HEK293T (cell line): ENCODE results near the gene JMJD8.

ENCODE experiments used
- CTCF ChIA-PET: fragments of 350-600 bp; formaldehyde crosslinking; extraction: SDS; loops from one replicate; lab custom pipeline; 2021; ENCODE audit warnings: antibody characterized with exemption, inconsistent platforms; lab: Yijun Ruan, JAX
- POLR2A ChIA-PET: fragments of 350-600 bp; formaldehyde crosslinking; extraction: SDS; loops from one replicate; lab custom pipeline; 2020; ENCODE audit warnings: antibody characterized with exemption, inconsistent platforms; lab: Yijun Ruan, JAX
- DNase-seq: peaks from one replicate; pipeline ENCODE4 v3.0.0; 2012; ENCODE audit warnings: mixed read lengths; ENCODE audit errors: extremely low spot score
- ARNT ChIP-seq: fragments of 450-650 bp; IDR thresholded peaks from 2 replicates; pipeline ENCODE4 v1.6.1; 2017; ENCODE audit warnings: mild to moderate bottlenecking
- BHLHE40 ChIP-seq: fragments of 450-650 bp; IDR thresholded peaks from 2 replicates; pipeline ENCODE4 v1.6.1; 2016; ENCODE audit warnings: mild to moderate bottlenecking, moderate library complexity, borderline replicate concordance
- CTBP1 ChIP-seq: fragments of 450-650 bp; IDR thresholded peaks from 2 replicates; pipeline ENCODE4 v1.6.1; 2016; ENCODE audit warnings: borderline replicate concordance
- ELF4 ChIP-seq: fragments of 450-650 bp; IDR thresholded peaks from 2 replicates; pipeline ENCODE4 v1.6.1; 2017; ENCODE audit warnings: antibody characterized with exemption
- FOXA1 ChIP-seq: fragments of 450-650 bp; IDR thresholded peaks from 2 replicates; pipeline ENCODE4 v1.6.1; 2016; ENCODE audit warnings: mild to moderate bottlenecking
- FOXK2 ChIP-seq: fragments of 450-650 bp; IDR thresholded peaks from 2 replicates; pipeline ENCODE4 v1.6.1; 2016; ENCODE audit warnings: mild to moderate bottlenecking
- FOXM1 ChIP-seq: fragments of 450-650 bp; IDR thresholded peaks from 2 replicates; pipeline ENCODE4 v1.6.1; 2017; ENCODE audit warnings: mild to moderate bottlenecking, borderline replicate concordance
- HDGF ChIP-seq: fragments of 450-650 bp; IDR thresholded peaks from 2 replicates; pipeline ENCODE4 v1.6.1; 2017; ENCODE audit warnings: antibody characterized with exemption, borderline replicate concordance
- L3MBTL2 ChIP-seq: fragments of 450-650 bp; conservative IDR thresholded peaks from 2 replicates; pipeline ENCODE4 v1.6.1; 2016; ENCODE audit warnings: mild to moderate bottlenecking
- LEF1 ChIP-seq: fragments of 450-650 bp; IDR thresholded peaks from 2 replicates; pipeline ENCODE4 v1.6.1; 2017; ENCODE audit warnings: mild to moderate bottlenecking, borderline replicate concordance
- NFRKB ChIP-seq: fragments of 450-650 bp; IDR thresholded peaks from 2 replicates; pipeline ENCODE4 v1.6.1; 2016; ENCODE audit warnings: mild to moderate bottlenecking, moderate library complexity
- SP1 ChIP-seq: fragments of 450-650 bp; IDR thresholded peaks from 2 replicates; pipeline ENCODE4 v1.6.1; 2017
- SUZ12 ChIP-seq: fragments of 450-650 bp; IDR thresholded peaks from 2 replicates; pipeline ENCODE4 v1.6.1; 2016; ENCODE audit warnings: mild to moderate bottlenecking
- TARDBP ChIP-seq: fragments of 450-650 bp; IDR thresholded peaks from 2 replicates; pipeline ENCODE4 v1.6.1; 2016
- ZNF384 ChIP-seq: fragments of 450-650 bp; IDR thresholded peaks from 2 replicates; pipeline ENCODE4 v1.6.1; 2016
- TF ChIP-seq, protein P1 (sequence below): fragments of 450-650 bp; IDR thresholded peaks from 2 replicates; pipeline ENCODE4 v1.6.1; 2016

JMJD8 gene

DNA sequence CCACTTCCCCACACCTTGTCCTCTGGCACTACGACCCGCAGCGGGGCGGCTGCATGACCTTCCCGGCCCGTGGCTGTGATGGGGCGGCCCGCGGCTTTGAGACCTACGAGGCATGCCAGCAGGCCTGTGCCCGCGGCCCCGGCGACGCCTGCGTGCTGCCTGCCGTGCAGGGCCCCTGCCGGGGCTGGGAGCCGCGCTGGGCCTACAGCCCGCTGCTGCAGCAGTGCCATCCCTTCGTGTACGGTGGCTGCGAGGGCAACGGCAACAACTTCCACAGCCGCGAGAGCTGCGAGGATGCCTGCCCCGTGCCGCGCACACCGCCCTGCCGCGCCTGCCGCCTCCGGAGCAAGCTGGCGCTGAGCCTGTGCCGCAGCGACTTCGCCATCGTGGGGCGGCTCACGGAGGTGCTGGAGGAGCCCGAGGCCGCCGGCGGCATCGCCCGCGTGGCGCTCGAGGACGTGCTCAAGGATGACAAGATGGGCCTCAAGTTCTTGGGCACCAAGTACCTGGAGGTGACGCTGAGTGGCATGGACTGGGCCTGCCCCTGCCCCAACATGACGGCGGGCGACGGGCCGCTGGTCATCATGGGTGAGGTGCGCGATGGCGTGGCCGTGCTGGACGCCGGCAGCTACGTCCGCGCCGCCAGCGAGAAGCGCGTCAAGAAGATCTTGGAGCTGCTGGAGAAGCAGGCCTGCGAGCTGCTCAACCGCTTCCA lies 50.6 kb downstream of the JMJD8 start:
- ChIA-PET CTCF (no interaction called here), POLR2A (no interaction called here)
- no peak for DNase-seq
- TF ChIP-seq ARNT (no peak), ELF4 (no peak), SP1 (no peak), SUZ12 (no peak), L3MBTL2 (no peak), FOXK2 (no peak), HDGF (no peak), NFRKB (no peak), BHLHE40 (no peak), FOXA1 (no peak), ZNF384 (no peak), TARDBP (no peak), CTBP1 (no peak), LEF1 (no peak), FOXM1 (no peak)
- TF ChIP-seq, protein P1, sequence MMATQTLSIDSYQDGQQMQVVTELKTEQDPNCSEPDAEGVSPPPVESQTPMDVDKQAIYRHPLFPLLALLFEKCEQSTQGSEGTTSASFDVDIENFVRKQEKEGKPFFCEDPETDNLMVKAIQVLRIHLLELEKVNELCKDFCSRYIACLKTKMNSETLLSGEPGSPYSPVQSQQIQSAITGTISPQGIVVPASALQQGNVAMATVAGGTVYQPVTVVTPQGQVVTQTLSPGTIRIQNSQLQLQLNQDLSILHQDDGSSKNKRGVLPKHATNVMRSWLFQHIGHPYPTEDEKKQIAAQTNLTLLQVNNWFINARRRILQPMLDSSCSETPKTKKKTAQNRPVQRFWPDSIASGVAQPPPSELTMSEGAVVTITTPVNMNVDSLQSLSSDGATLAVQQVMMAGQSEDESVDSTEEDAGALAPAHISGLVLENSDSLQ: no peak

DNA sequence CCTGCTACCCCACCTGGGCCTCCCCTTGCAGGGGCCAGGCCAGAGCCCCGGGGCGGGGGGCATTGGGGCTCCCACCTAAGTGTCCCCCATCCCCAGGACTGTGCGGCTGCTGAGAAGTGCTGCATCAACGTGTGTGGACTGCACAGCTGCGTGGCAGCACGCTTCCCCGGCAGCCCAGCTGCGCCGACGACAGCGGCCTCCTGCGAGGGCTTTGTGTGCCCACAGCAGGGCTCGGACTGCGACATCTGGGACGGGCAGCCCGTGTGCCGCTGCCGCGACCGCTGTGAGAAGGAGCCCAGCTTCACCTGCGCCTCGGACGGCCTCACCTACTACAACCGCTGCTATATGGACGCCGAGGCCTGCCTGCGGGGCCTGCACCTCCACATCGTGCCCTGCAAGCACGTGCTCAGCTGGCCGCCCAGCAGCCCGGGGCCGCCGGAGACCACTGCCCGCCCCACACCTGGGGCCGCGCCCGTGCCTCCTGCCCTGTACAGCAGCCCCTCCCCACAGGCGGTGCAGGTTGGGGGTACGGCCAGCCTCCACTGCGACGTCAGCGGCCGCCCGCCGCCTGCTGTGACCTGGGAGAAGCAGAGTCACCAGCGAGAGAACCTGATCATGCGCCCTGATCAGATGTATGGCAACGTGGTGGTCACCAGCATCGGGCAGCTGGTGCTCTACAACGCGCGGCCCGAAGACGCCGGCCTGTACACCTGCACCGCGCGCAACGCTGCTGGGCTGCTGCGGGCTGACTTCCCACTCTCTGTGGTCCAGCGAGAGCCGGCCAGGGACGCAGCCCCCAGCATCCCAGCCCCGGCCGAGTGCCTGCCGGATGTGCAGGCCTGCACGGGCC lies 51.4 kb downstream of the JMJD8 start:
- CTCF ChIA-PET: no interaction called here
- DNase-seq: no peak
- POLR2A ChIA-PET: no interaction called here
- TF ChIP-seq NFRKB (no peak), ZNF384 (no peak), SUZ12 (no peak), CTBP1 (no peak), FOXA1 (no peak), FOXK2 (no peak), HDGF (no peak), ELF4 (no peak), SP1 (no peak), LEF1 (no peak), FOXM1 (no peak), BHLHE40 (no peak)
- TF ChIP-seq, protein P1: no peak

DNA sequence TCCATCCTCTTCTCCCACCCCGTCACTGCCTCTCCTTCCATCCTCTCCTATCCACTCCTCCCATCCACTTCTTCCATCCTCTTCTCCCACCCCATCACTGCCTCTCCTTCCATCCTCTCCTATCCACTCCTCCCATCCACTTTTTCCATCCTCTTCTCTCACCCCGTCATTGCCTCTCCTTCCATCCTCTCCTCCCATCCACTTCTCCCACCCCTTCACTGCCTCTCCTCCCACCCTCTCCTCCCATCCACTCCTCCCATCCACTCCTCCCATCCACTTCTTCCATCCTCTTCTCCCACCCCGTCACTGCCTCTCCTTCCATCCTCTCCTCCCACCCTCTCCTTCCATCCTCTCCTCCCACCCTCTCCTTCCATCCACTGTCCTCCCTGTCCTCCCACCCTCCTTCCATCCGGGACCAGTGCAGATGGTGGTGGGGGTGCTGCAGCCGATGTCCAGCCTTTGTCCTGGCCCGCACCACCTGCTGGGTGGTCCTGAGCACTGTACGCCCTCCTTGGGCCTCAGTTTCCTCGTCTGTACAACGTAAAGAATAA lies 52.3 kb downstream of the JMJD8 start:
- TF ChIP-seq LEF1: no peak
- TF ChIP-seq, protein P1: no peak
- no peak for TF ChIP-seq HDGF
- no peak for TF ChIP-seq TARDBP
- no peak for TF ChIP-seq FOXA1
- no peak for TF ChIP-seq BHLHE40
- no peak for TF ChIP-seq ARNT
- no peak for TF ChIP-seq ZNF384
- TF ChIP-seq FOXM1: no peak
- TF ChIP-seq L3MBTL2: no peak
- no peak for TF ChIP-seq ELF4
- TF ChIP-seq FOXK2: no peak
- no peak for TF ChIP-seq SP1
- ChIA-PET CTCF (no interaction called here), POLR2A (no interaction called here)
- DNase-seq: no peak
